Fibroblast of the conjunctiva (primary cell): ENCODE measurements around the gene KIF22.
"Not testable (repeated sequence)": the region's sequence is repeated elsewhere in the genome, so short reads cannot be mapped to it uniquely, and the experiment has no call there.

Experiments
- DNase-seq: peaks from one replicate; pipeline ENCODE4 v3.0.0-alpha.2; 2010; ENCODE audit warnings: low read depth

The KIF22 gene

GRCh38 chr16:29766571-29766970, 24.0 kb upstream of the KIF22 start:
- no peak for DNase-seq

- DNase-seq, result no peak
These were observed 23.5 kb upstream of the KIF22 start for GRCh38 chr16:29767062-29767461.

- no peak for DNase-seq
These were observed 21.0 kb upstream of the KIF22 start for GRCh38 chr16:29769507-29769906.

GRCh38 chr16:29770250-29770929, 20.2 kb upstream of the KIF22 start:
- DNase-seq, result no peak

- not testable (repeated sequence) for DNase-seq
These were observed 18.2 kb upstream of the KIF22 start for GRCh38 chr16:29772330-29772729.

GRCh38 chr16:29774730-29775129, 15.8 kb upstream of the KIF22 start:
- DNase-seq, result no peak

GRCh38 chr16:29775742-29776408, 14.7 kb upstream of the KIF22 start:
- DNase-seq, result no peak

- DNase-seq, result no peak
These were observed 12.8 kb upstream of the KIF22 start, which contains the start of gene ZG16 for GRCh38 chr16:29777576-29778350. TSS of gene ZG16 (plus strand) at chr16:29778256. CDS start at chr16:29779267, 1,011 bp downstream.

GRCh38 chr16:29779474-29779873, 11.1 kb upstream of the KIF22 start:
- no peak for DNase-seq

- not testable (repeated sequence) for DNase-seq
These were observed 7.2 kb upstream of the KIF22 start for GRCh38 chr16:29783094-29783953.

- DNase-seq, result no peak
These were observed 6.4 kb upstream of the KIF22 start for GRCh38 chr16:29784157-29784556.

- no peak for DNase-seq
These were observed 5.5 kb upstream of the KIF22 start for GRCh38 chr16:29784901-29785500.

GRCh38 chr16:29787155-29787554, 3.4 kb upstream of the KIF22 start:
- DNase-seq, result not testable (repeated sequence)

- no peak for DNase-seq
These were observed 772 bp upstream of the KIF22 start for GRCh38 chr16:29789775-29790182.

GRCh38 chr16:29790949-29791844, 646 bp downstream of the KIF22 start:
- no peak for DNase-seq

GRCh38 chr16:29791845-29792807, 1.6 kb downstream of the KIF22 start:
- DNase-seq, result no peak

GRCh38 chr16:29793153-29793552, 2.6 kb downstream of the KIF22 start:
- DNase-seq, result not testable (repeated sequence)

- DNase-seq, result no peak
These were observed 3.7 kb downstream of the KIF22 start for GRCh38 chr16:29794231-29794710.

- no peak for DNase-seq
These were observed 11.9 kb downstream of the KIF22 start for GRCh38 chr16:29802416-29802935.
